HG03378 (cell line): Measurements from ENCODE around the gene ZSCAN16.
"Not testable (repeated sequence)": the region's sequence is repeated elsewhere in the genome, so short reads cannot be mapped to it uniquely, and the experiment has no call there.

Experiments
- ATAC-seq: cut with Tn5 transposase; IDR thresholded peaks from one replicate; pipeline ENCODE4 v1.9.1; 2021; ENCODE audit warnings: mild to moderate bottlenecking, moderate library complexity; ENCODE audit not compliant: unreplicated experiment

ZSCAN16 gene

GRCh38 chr6:28124350-28124970 lies at the start of gene ZSCAN16:
ZSCAN16 (plus strand) TSS chr6:28124609; CDS start chr6:28125444, 835 bp downstream.
- peak; percentile 78 for ATAC-seq

- no peak for ATAC-seq
Measured at GRCh38 chr6:28078050-28078449, 46.4 kb upstream of the ZSCAN16 start.

DNA sequence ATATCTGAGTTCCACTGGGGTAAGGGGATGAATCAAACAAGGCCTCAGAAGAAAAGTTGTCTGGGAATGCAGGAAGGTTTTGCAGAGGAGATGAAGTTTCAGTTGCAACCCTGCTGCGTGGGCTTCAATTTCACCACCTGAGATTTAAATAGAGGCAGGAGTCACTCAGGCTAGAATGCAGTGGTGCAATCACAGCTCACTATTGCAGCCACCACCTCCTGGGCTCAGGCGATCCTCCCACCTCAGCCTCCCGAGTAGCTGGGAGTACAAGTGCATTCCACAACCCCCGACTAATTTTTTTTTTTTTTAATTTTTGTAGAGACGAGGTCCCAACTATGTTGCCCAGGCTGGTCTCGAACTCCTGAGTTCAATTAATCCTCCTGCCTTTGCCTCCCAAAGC lies 45.6 kb upstream of the ZSCAN16 start:
- no peak for ATAC-seq

- ATAC-seq = not testable (repeated sequence)
Measured at GRCh38 chr6:28080381-28080630, 44.1 kb upstream of the ZSCAN16 start, which contains the start of gene ZNF165. ZNF165 (plus strand) TSS chr6:28080568; CDS start chr6:28085481, 4,913 bp downstream.

- ATAC-seq = peak; percentile 57
Measured at GRCh38 chr6:28080631-28081485, 43.6 kb upstream of the ZSCAN16 start.

DNA sequence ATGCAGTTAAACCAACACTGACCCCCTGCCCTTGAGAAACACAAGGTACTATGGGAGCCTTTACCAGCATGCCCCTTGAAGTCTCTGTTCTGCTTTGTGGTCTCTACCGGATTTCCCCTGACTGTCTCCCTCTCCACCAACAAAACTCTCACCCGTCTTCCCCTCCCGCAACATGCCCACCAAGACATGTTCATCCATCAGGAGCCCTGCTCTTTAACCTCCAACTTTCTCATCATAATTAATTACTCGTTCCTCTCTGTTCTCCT lies 43.0 kb upstream of the ZSCAN16 start:
- ATAC-seq = peak; percentile 43

DNA sequence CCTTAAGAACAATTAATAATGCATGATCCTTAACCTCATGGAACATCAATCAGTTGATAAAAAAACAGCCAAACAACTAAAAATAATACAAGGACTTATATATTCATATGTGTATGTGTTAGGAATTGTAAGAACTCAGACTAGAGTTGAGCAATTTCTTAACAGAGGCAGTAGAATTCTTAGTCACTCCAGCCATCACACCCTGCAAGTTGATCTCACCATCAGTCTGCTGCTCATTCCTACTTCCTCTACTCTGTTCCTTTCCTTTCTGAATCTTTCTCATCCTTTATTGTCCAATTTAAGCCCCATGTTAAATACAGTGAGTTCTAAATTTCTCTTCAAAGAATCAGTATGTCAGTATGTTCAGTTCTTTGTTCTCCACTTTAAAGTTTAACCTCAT lies 41.5 kb upstream of the ZSCAN16 start:
- no peak for ATAC-seq

DNA sequence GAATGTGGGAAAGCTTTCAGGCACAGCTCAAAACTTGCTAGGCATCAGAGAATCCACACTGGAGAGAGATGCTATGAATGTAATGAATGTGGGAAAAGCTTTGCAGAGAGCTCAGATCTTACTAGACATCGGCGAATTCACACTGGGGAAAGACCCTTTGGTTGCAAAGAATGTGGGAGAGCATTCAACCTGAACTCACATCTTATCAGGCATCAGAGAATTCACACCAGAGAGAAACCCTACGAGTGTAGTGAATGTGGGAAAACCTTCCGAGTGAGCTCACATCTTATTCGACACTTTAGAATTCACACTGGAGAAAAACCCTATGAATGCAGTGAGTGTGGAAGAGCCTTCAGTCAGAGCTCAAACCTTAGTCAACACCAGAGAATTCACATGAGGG lies 35.4 kb upstream of the ZSCAN16 start:
- ATAC-seq = no peak

GRCh38 chr6:28090917-28091586 lies 33.4 kb upstream of the ZSCAN16 start:
- ATAC-seq = no peak

DNA sequence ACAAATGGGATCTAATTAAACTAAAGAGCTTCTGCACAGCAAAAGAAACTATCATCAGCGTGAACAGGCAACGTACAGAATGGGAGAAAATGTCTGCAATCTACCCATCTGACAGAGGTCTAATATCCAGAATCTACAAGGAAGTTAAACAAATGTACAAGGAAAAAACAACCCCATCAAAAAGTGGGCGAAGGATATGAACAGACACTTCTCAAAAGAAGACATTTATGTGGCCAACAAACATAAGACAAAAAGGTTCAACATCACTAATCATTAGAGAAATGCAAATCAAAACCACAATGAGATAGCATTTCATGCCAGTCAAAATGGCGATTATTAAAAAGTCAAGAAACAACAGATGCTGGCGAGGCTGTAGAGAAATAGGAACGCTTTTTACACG lies 22.2 kb upstream of the ZSCAN16 start:
- ATAC-seq = not testable (repeated sequence)

GRCh38 chr6:28102699-28103098 lies 21.7 kb upstream of the ZSCAN16 start:
- not testable (repeated sequence) for ATAC-seq

GRCh38 chr6:28104392-28105244 lies 19.8 kb upstream of the ZSCAN16 start:
- ATAC-seq = peak; percentile 94

DNA sequence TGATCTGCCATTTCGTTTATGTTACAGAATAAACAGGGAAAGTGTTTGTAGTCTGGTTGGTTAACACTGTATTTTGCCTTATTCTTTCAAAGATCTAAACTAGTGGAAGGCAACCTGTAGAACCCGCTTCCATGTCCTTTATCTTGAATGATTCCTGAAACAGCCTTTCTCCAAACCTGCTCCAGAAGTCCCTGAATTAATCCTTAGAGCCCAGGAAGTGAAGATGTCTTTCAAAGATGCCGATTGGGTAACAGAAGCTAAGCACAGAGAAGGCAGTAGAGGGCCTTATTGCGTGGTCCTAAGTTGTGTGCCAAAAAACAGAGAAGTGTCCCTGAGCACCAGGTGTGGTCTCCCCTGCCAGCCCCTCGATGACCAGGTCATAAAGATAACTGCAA lies 19.2 kb upstream of the ZSCAN16 start:
- ATAC-seq = no peak

GRCh38 chr6:28107506-28107905 lies 16.9 kb upstream of the ZSCAN16 start:
- no peak for ATAC-seq

DNA sequence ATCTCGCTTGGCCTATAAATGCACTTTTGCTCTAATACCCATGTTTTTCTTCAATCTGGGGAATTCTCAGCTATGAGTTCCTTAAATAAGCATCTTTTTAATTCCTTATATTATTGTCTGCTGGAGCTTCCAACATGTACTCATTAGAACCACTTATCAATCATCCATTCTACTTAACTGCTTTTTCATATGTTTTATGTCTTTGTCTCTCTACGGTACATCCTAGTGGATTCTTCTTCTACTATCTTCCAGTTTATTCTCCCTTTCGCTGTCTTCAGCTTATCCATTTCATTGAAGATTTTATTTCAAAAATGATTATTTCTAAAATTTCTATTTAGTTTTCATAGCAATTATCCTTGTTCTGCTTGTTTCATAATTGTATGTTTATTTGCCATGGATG lies 12.4 kb upstream of the ZSCAN16 start:
- ATAC-seq = no peak

DNA sequence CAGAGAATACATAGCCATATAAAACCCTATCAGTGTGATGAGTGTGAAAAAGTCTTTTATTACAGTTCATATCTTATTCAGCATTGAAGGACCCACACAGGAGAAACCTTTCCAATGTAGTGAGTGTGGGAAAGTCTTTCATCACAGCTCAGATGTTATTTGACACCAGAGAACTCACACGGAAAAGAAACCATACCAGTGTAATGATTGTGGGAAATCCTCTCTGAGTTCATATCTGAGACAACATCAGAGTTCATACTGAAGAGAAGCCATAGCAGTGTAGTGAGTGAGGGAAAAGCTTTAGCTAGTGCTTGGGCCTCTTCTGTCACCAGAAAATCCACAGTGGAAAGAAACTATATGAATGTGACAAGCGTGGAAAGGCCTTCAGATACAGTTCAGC lies 8.6 kb upstream of the ZSCAN16 start:
- ATAC-seq = no peak

DNA sequence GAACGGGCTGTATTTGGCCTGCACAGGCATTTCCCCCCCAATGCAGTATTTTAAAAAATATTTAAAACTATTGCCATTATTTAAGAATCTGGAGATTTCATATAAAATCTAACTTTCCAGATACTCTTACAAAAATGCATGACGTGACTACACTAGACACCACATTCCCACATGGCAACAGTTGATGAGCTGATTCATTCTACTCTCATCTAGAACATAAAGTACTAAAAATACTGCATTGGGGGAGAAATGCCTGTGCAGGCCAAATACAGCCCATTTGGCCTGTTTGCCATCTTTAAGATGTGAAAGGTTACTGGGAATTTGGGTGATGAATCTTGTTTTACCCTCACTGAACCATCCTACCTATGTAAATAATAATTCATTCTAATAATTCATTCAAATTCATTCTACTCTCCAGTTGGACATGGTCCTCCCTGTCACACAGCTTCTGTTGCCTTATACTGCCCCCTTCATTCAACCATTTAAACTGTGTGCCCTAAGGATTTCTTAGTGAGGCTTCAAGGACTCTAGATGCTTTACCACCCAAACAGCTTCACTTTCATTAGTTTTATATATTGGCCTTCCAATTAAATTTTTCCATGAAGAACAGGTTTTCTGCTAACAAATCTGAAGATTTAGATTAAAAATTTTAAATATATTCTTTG lies 6.9 kb upstream of the ZSCAN16 start:
- no peak for ATAC-seq

DNA sequence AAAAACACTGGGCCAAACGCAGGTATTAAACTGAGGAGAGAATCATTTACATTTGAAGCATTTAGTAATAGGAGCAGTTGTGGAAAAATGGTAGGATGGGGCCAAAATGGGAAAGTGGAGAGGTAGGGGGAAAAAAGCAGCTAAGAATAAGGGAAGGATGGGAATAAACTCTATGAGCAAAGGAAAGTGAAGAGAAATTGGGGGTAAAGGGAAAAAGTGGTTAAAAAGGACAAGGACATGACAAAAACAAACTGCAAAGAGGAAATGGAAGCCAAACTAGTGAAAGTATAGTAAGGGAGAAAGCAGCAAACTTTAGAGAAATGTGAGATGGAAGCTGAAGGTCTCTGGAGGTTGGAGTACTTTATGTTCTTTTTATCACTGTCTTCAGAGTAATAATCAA lies 6.2 kb upstream of the ZSCAN16 start:
- no peak for ATAC-seq

DNA sequence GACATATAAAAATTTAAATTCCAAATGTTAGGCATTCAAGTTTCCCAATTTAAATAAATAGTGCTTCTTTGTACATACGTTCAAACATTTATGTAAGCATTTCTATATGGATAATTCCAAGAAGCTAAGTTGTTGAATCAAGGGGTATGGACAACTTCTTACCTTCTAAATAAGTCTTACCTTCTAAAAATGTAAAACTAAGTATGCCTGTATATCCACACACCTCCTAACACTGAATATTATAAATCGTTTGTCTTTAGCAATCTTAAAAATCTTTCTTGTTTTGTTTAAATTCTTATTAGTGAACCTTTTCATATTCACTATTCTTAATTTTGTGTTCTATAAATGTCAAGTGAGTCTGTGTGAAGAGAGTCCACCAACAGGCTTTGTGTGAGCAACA lies 2.5 kb upstream of the ZSCAN16 start:
- ATAC-seq = no peak

- not testable (repeated sequence) for ATAC-seq
Measured at GRCh38 chr6:28122283-28122682, 2.1 kb upstream of the ZSCAN16 start.

DNA sequence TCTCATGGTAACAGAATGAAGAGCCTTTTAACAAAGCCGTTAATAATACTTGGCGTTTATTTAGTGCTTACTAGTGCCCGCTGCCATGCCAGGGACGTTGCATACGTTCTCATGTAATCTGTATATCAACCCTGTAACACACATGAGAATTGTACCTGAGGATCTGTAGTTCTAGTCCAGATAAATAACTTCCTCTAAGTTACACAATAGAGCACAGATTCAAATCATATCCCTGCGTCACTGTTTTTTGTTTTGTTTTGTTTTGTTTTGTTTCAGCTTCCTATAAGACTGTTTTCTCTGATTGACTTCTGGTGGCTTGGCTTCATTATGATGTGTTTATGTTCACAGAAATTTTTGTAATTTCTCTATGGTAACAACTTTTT lies 553 bp downstream of the ZSCAN16 start:
- ATAC-seq = no peak
